Stomach (tissue), 9 donors: ENCODE measurements around the gene MARCHF3. TPM values are rescaled to one million over a fixed set of nuclear protein-coding genes. Genes with fewer than 3 reads are reported as not detected.
"Not testable (repeated sequence)": the region's sequence is repeated elsewhere in the genome, so short reads cannot be mapped to it uniquely, and the experiment has no call there.

Experiments used
- DNase-seq, 2 donors: peaks; one replicate each; pipeline versions ENCODE4 v3.0.0 to v3.0.0-alpha.2; 2013 to 2019
- H3K27ac ChIP-seq, 5 donors: fragments of 200-600 bp in 4 of 5; sonication (generic) in 4 of 5; one replicate each; pipeline ENCODE4 v1.5.1; 2013 to 2019; ENCODE audit warnings: mild to moderate bottlenecking in 1 of 5, moderate library complexity in 1 of 5
- H3K27me3 ChIP-seq, 3 donors: fragments of 200-600 bp; sonication (generic); one replicate each; pipeline ENCODE4 v1.5.1; 2017 to 2019; ENCODE audit warnings: mixed run types in 1 of 3
- H3K36me3 ChIP-seq, 4 donors: fragments of 200-600 bp; sonication (generic); 1 replicate in 3 of 4; 2 replicates in 1 of 4; pipeline ENCODE4 v1.5.1; 2016 to 2019
- H3K4me1 ChIP-seq, 4 donors: fragments of 200-600 bp; sonication (generic); one replicate each; pipeline ENCODE4 v1.5.1; 2016 to 2019
- H3K4me3 ChIP-seq, 4 donors: fragments of 200-600 bp; sonication (generic) in 3 of 4; one replicate each; pipeline ENCODE4 v1.5.1; 2016 to 2019; ENCODE audit warnings: mild to moderate bottlenecking in 1 of 4
- H3K9me3 ChIP-seq, 4 donors: fragments of 200-600 bp; sonication (generic); one replicate each; pipeline ENCODE4 v1.5.1; 2016 to 2019
- CTCF ChIP-seq, 7 experiments: fragments of 450-650 bp in 4 of 7; fragments of 200-600 bp in 3 of 7; sonication (generic) in 3 of 7; IDR thresholded peaks; one replicate each; pipeline ENCODE4 v1.5.1; 2016 to 2019; ENCODE audit warnings: antibody characterized with exemption in 7 of 7, control low read depth in 2 of 7, mild to moderate bottlenecking in 1 of 7
- EP300 ChIP-seq: sonication (generic); formaldehyde crosslinking; IDR thresholded peaks from one replicate; pipeline ENCODE4 v1.6.1; 2017; ENCODE audit warnings: antibody characterized with exemption
- POLR2A ChIP-seq, 4 donors: fragments of 450-650 bp; IDR thresholded peaks; one replicate each; pipeline ENCODE4 v1.6.1; 2016; ENCODE audit warnings: antibody characterized with exemption in 4 of 4, control low read depth in 2 of 4, mild to moderate bottlenecking in 1 of 4, moderate library complexity in 1 of 4
- POLR2AphosphoS5 ChIP-seq, 3 donors: sonication (generic); formaldehyde crosslinking; IDR thresholded peaks; one replicate each; pipeline ENCODE4 v1.6.1; 2016; ENCODE audit warnings: antibody characterized with exemption in 3 of 3
- WGBS, 5 donors: extraction: QIAGEN DNeasy Blood & Tissue Kit in 3 of 5; methylation state at CpG; one replicate each; pipeline versions ENCODE4 v1.1.5 to v1.1.7; 2013 to 2018; 5-methylcytosine and 5-hydroxymethylcytosine counted together
- intact Hi-C: fragments of 100-400 bp; cut with DNase I; formaldehyde crosslinking; loops from one replicate; pipeline ENCODE4 v1.15.1; 2023; ENCODE audit warnings: low total_unique reads
- polyA plus RNA-seq, 3 donors: library from polyadenylated mRNA; stranded (reverse); fragments of 200-250 nt; gene quantifications; one replicate each; pipeline ENCODE4 v1.2.3, GENCODE V29; 2013
- total RNA-seq, 5 donors: library from RNA; depleted of rRNA; stranded (reverse); fragments of >200 nt; gene quantifications; one replicate each; pipeline versions ENCODE4 v1.1.0 to v1.2.3, GENCODE V29; 2014 to 2016
- donor health status: healthy with polysubstance abuse.
- donor health status: Bipolar disorder and iron deficiency.
- donor health status: healthy.

Gene MARCHF3
- total and polyA plus RNA-seq, 8 donors: 1.1 to 11.9 (median 2.6) TPM; not detected in 1

DNA sequence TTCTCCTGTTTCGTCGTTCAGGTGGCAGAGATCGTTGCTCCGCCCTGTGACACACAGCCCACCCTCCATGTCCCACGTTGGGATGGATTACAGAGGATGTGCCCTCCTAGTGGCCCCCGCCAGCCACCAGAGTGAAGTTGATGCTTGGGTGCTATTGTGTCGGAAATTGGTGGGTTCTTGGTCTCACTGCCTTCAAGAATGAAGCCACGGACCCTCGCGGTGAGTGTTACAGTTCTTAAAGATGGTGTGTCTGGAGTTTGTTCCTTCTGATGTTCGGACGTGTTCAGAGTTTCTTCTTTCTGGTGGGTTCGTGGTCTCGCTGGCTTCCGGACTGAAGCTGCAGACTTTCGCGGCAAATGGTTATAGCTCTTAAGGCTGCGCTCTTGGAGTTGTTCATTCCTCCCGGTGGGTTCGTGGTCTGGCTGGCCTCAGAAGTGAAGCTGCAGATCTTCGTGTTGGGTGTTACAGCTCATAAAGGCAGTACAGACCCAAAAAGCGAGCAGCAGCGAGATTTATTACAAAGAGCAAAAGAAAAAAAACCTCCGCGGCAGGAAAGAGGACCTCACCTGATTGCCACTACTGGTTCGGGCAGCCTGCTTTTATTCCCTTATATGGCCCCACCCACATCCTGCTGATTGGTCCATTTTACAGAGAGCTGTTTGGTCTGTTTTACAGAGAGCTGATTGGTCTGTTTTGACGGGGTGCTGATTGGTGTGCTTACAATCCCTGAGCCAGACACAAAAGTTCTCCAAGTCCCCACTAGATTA is 176.6 kb downstream of the MARCHF3 start:
- H3K9me3 ChIP-seq, H3K4me3 ChIP-seq, H3K27me3 ChIP-seq, intact Hi-C loops, DNase-seq, H3K36me3 ChIP-seq: not testable (repeated sequence)
- peaks cover 0 to 39% (median 14%) of the 10 kb centered on the region in 4 donors for H3K4me1 ChIP-seq
- H3K27ac ChIP-seq: peak overlapping the region in 3 of 5 donors; percentile 48 to 67 (median 63)
- WGBS, 5 donors: 77 to 93% (median 88%) methylated on average over 22 to 27 of the region's 27 CpGs
- peak in 1 of 3 donors; percentile 16 for TF ChIP-seq POLR2AphosphoS5 (IDR thresholded peaks at IDR 0.05)

DNA sequence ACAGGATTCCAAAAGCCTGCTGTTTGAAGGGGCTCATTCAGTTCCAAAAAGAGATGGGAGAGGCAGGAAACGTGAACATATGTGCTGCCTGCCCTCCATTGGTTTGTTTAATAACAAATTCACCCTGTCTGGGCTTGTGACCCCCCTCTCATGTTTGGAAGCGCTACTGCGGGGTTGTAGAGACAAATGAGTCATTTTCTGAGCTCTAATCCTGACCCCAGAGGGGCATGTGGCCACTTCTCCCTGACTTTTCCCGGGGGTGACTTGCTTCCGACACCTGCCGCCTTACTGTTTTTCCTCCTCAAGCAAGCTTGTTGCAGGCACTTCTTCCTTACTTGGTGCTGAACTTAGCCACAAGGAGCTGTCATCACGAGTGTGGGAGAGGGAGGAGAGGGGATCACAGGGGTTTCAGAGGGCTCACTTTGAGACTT is 177.5 kb downstream of the MARCHF3 start:
- Histone ChIP-seq H3K9me3 (no peaks in the 10 kb centered on the region), H3K36me3 (no peaks in the 10 kb centered on the region), H3K27me3 (no peaks in the 10 kb centered on the region), H3K4me1 (peaks cover 0 to 34% (median 14%) of the 10 kb centered on the region in 4 donors), H3K4me3 (no peak overlapping the region), H3K27ac (peak overlapping the region in 4 of 5 donors; percentile 48 to 67 (median 60))
- no peak for TF ChIP-seq POLR2A (IDR thresholded peaks at IDR 0.05)
- no peak for TF ChIP-seq EP300
- no peak for TF ChIP-seq POLR2AphosphoS5 (IDR thresholded peaks at IDR 0.05)
- TF ChIP-seq CTCF (IDR thresholded peaks at IDR 0.05): no peak
- 53 to 73% (median 67%) methylated on average over 7 of the region's 7 CpGs for WGBS, 5 donors
- no peak for DNase-seq
- intact Hi-C loops: no loop called here

DNA sequence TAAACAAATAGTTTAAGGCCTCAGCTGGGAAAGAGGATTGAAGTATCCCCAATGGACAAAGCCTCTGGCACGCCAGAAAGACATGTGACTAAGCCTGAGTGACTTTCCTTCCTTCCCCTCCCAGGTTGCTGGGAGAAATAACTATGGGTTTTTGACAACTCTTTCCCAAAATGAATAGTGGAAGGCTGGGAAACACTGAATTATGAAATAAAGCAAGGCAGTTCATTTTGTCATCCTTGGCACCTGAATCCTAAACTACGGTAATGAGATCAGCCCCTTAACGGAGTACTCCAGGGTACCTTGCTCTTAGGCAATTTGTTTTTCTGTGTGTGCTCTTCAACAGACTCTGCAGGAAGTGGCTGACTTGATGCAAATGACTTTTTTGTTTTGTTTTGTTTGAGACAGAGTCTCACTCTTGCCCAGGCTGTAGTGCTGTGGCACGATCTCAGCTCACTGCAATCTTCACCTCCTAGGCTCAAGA is 178.2 kb downstream of the MARCHF3 start:
- Histone ChIP-seq H3K4me1 (peaks cover 0 to 26% (median 14%) of the 10 kb centered on the region in 4 donors), H3K9me3 (no peaks in the 10 kb centered on the region), H3K36me3 (no peaks in the 10 kb centered on the region), H3K4me3 (no peak overlapping the region), H3K27ac (peak overlapping the region in 4 of 5 donors; percentile 48 to 67 (median 60)), H3K27me3 (no peaks in the 10 kb centered on the region)
- intact Hi-C loops: no loop called here
- WGBS, 5 donors: 59 to 82% (median 70%) methylated on average over 4 of the region's 4 CpGs
- TF ChIP-seq POLR2AphosphoS5 (IDR thresholded peaks at IDR 0.05) (peak in 1 of 3 donors; percentile 14), CTCF (IDR thresholded peaks at IDR 0.05) (no peak), EP300 (no peak), POLR2A (IDR thresholded peaks at IDR 0.05) (no peak)
- no peak for DNase-seq

DNA sequence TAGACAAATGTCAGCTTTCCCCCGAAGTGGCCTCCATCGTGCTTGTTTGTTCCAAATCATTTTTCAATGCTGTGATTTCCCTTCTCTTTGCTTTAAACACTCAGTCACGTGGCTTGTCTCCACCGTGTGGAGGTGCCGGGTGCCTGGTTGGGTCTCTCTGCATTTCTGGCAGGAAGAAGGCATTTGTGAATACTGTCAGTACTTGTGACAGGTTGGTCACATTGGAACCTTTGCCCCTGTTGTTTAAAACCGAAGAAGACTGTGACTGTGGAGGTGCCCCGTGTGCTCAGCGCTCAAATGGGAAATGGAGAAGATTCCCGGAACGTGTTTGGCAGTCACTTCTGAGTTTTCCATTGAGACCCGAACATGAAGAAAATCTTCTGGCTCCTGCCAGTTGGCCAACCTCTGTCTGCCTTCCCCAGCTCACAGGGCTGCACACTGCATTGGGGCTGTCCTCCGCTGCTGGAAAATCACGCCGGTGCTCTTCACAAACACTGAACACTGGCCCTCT is 178.8 kb downstream of the MARCHF3 start:
- Histone ChIP-seq H3K4me3 (no peak overlapping the region), H3K27me3 (no peaks in the 10 kb centered on the region), H3K9me3 (no peaks in the 10 kb centered on the region), H3K36me3 (no peaks in the 10 kb centered on the region), H3K27ac (peak overlapping the region in 4 of 5 donors; percentile 38 to 67 (median 60)), H3K4me1 (peaks cover 0 to 24% (median 14%) of the 10 kb centered on the region in 4 donors)
- intact Hi-C loops: no loop called here
- DNase-seq: peak in 1 of 2 donors; percentile 70
- 59 to 74% (median 70%) methylated on average over 14 of the region's 14 CpGs for whole genome bisulfite sequencing, 5 donors
- TF ChIP-seq CTCF (IDR thresholded peaks at IDR 0.05) (no peak), POLR2A (IDR thresholded peaks at IDR 0.05) (no peak), POLR2AphosphoS5 (IDR thresholded peaks at IDR 0.05) (no peak), EP300 (no peak)
